ENCODE measurements around the gene FGG. TPM values are rescaled to one million over a fixed set of nuclear protein-coding genes. Genes with fewer than 3 reads are reported as not detected.

Gene FGG
- total RNA-seq, 1 donor from 2014 or later, result 236 TPM

- Histone ChIP-seq H3K4me1 (peaks cover 10% of the 10 kb centered on the region), H3K36me3 (no peaks in the 10 kb centered on the region), H3K9me3 (no peaks in the 10 kb centered on the region), H3K27me3 (ENCODE audit: low read depth) (peaks cover 18% of the 10 kb centered on the region), H3K4me3 (no peak overlapping the region), H3K27ac (no peak overlapping the region)
- intact Hi-C loops (cut with DNase I), result no loop called here
- no peak for ATAC-seq
- no peak for TF ChIP-seq CTCF (IDR thresholded peaks at IDR 0.05)
- no peak for DNase-seq
Observed at GRCh38 chr4:154625971-154626370, 13.5 kb upstream of the FGG start.

GRCh38 chr4:154623995-154624394 is 11.5 kb upstream of the FGG start:
- intact Hi-C loops (cut with DNase I), result no loop called here
- TF ChIP-seq CTCF (IDR thresholded peaks at IDR 0.05), result no peak
- Histone ChIP-seq H3K27ac (no peak overlapping the region), H3K9me3 (no peaks in the 10 kb centered on the region), H3K27me3 (ENCODE audit: low read depth) (peaks cover 12% of the 10 kb centered on the region), H3K36me3 (no peaks in the 10 kb centered on the region), H3K4me3 (no peak overlapping the region), H3K4me1 (peaks cover 10% of the 10 kb centered on the region)
- DNase-seq (no peak), ATAC-seq (no peak)

- Histone ChIP-seq H3K36me3 (no peaks in the 10 kb centered on the region), H3K9me3 (no peaks in the 10 kb centered on the region), H3K27ac (no peak overlapping the region), H3K4me3 (no peak overlapping the region), H3K27me3 (ENCODE audit: low read depth) (peaks cover 12% of the 10 kb centered on the region), H3K4me1 (peaks cover 10% of the 10 kb centered on the region)
- intact Hi-C loops (cut with DNase I), result no loop called here
- ATAC-seq, result no peak
- no peak for TF ChIP-seq CTCF (IDR thresholded peaks at IDR 0.05)
- DNase-seq, result no peak
Observed at GRCh38 chr4:154623436-154623835, 11.0 kb upstream of the FGG start.

GRCh38 chr4:154622598-154622997 is 10.1 kb upstream of the FGG start:
- TF ChIP-seq CTCF (IDR thresholded peaks at IDR 0.05), result peak; percentile 44
- Histone ChIP-seq H3K9me3 (no peaks in the 10 kb centered on the region), H3K4me3 (no peak overlapping the region), H3K4me1 (peaks cover 10% of the 10 kb centered on the region), H3K27ac (no peak overlapping the region), H3K36me3 (no peaks in the 10 kb centered on the region), H3K27me3 (ENCODE audit: low read depth) (peaks cover 12% of the 10 kb centered on the region)
- intact Hi-C loops (cut with DNase I), result no loop called here
- ATAC-seq (peak; percentile 38 to 50), DNase-seq (no peak)

- Histone ChIP-seq H3K36me3 (no peaks in the 10 kb centered on the region), H3K9me3 (no peaks in the 10 kb centered on the region), H3K4me1 (no peaks in the 10 kb centered on the region), H3K4me3 (no peak overlapping the region), H3K27ac (no peak overlapping the region), H3K27me3 (ENCODE audit: low read depth) (no peaks in the 10 kb centered on the region)
- DNase-seq, result no peak
- TF ChIP-seq CTCF (IDR thresholded peaks at IDR 0.05), result no peak
- ATAC-seq, result no peak
- intact Hi-C loops (cut with DNase I), result no loop called here
Observed at GRCh38 chr4:154620111-154620510, 7.7 kb upstream of the FGG start.

Measured in lower lobe of right lung (tissue), 2 donors.